Non-pigmented ciliary epithelial cell (primary cell): Measurements from ENCODE around the gene IFITM10.

Experiments
- DNase-seq: peaks from one replicate; pipeline ENCODE4 v3.0.0-alpha.2; 2010; ENCODE audit warnings: low read depth

The IFITM10 gene

GRCh38 chr11:1750481-1750839 lies at the start of gene IFITM10:
Gene IFITM10 (minus strand): TSS chr11:1750595. CDS start chr11:1750442, 153 bp downstream.
- DNase-seq: no peak

DNA sequence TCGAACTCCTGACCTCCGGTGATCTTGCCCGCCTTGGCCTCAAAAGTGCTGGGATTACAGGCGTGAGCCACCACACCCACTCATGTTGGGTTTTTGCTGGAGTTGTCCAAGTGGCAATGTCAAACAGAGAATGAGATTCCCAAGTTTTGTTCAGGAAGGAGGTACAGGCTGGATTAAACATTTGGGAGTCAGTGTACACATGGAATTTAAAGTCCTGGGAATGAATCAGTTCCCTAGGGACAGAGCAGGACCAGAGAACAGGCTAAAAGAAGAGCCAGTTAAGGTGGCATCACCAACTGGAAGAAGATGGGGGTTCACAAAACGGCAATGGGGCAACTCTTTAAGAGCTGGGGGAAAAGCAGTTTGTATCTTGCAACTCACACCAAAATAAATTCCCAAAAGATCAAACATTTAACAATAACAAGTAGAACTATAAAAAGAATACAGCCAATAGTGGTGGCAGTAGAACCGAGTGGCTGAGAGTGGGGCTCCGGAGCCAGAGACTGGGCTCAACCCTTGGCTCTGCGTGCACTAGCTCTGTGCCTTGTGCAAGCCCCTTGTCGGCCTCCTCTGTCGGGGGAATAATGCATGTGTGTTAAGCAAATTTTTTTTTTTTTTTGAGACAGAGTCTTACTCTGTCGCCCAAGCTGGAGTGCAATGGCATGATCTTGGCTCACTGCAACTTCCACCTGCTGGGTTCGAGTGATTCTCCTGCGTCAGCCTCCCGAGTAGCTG lies 47.2 kb upstream of the IFITM10 start:
- no peak for DNase-seq

GRCh38 chr11:1796413-1797011 lies 46.1 kb upstream of the IFITM10 start:
- no peak for DNase-seq

DNA sequence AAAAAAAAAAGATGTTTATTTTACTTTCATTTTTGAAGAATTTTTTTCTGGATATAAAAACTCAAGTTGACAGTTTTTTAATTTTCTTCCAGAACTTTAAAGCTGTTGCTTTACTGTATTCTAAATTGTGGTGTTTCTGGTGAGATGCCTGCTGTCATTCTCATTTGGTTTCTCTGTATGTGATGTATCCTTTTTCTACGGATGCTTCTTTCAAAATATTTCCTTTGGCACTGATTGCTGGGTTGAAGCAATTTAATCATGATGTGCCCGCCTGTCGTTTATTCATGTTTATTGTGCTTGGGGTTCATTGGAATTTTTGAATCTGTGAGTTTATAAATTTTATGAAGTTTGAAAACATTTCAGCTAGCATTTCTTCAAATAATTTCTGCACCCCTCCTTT lies 42.7 kb upstream of the IFITM10 start:
- DNase-seq: no peak

- no peak for DNase-seq
Observed at GRCh38 chr11:1792461-1792860, 42.1 kb upstream of the IFITM10 start.

- DNase-seq: no peak
Observed at GRCh38 chr11:1791912-1792311, 41.5 kb upstream of the IFITM10 start.

DNA sequence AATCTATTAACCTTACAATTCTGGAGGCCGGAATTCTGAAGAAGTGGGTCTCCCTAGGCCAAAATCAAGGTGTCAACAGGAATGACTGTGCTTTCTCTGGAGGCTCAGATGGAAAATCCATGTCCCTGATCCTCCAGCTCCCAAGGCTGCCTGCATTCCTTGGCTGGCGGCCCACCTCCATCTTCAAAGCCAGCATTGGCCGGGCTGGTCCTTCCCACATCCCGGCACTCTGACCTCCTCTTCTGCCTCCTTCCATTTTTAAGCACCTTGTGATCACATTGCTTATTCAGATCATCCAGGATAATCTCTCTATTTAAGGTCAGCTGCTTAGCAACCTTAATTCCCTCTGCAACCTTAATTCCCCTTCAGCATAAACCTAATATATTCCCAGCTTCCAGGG lies 36.1 kb upstream of the IFITM10 start:
- DNase-seq: no peak

- DNase-seq: no peak
Observed at GRCh38 chr11:1785749-1786413, 35.5 kb upstream of the IFITM10 start.

GRCh38 chr11:1784761-1785650 lies 34.6 kb upstream of the IFITM10 start:
- DNase-seq: no peak

GRCh38 chr11:1783725-1784529 lies 33.5 kb upstream of the IFITM10 start:
- DNase-seq: no peak

DNA sequence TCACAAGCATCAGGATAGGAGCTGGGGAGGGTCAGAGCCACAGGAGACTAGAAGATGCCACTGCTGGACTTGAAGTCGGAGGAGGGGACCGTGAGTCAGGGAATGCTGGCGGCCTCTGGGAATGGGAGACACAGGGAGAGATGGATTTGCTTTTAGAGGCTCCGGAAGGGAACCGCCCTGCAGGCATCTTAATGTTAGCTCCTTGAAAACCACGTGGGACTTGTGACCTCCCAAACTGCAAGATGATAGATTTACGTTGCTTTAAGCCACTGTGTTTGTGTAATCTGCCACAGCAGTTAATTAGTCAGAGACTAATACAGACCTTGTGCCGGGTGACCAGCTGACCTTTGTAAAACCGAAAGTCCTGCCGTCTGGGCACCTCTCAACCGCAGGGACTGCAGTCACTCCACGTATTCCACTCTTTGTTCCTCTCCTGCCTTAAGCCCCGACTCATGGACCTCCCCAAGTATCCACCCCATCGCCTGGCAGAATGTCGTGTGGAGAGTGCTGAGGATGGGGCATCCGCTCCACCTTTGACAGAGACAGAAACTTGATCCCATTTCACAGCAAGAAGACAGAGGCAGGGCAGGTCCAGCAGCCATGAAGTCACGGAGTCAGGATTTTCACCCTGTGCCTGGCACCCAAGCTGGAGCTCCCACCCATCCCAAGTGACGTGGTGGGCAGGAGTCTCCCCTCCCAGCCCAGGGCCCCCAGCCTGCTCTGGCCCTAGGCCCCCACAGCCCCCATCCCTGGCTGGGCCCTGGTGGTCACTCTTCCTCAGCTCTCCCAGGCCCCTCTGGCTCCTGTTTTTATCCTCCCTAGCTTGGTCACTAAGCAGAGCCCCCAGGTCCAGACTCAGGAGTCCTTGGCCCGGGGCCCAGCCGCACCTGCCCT lies 32.7 kb upstream of the IFITM10 start:
- DNase-seq: no peak

- DNase-seq: no peak
Observed at GRCh38 chr11:1782031-1782590, 31.7 kb upstream of the IFITM10 start.

GRCh38 chr11:1781593-1781975 lies 31.2 kb upstream of the IFITM10 start:
- DNase-seq: no peak

DNA sequence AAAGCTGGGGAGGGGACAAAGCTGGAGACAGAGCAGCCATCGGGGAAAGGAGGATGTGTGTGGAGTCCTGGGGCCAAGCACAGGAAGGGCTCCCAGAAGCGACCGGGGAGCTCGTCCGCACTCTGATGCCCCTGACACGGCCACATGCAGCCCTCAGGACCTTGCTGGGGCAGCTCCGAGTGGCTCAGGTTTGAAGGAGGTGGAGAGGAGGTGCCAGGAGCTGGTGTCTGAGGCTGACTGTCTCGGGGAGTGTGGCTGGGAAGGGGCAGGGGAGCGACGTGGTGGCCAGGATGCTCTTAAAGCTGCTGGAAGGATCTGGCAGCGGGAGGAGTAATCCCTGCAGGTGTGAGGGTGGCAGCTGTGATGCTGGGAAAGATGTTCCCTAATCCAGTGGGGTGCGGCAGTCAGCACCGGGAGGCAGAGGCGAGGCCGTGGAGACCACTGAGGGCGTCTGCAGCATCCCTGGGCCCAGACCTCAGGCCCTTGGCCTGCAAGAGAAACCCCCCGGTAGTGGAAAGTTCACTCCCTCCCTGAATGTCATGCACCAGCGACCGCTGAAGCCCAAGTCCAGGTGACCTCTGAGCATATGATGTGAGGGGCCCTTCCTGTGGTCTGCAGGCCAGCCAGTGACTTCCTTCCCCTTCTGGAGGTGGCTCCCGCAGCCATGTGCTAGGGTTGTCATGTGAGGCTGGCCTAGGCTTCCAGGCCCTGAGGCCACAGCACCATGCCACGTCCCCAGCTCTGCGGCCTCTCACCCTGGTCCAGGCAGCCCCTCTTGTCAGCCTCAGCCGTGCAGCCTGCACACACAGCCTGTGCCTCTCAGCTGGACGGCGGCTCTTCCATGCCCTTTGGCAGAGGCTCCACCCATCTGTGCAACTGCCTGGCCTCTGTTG lies 30.6 kb upstream of the IFITM10 start:
- no peak for DNase-seq

GRCh38 chr11:1779806-1780699 lies 29.7 kb upstream of the IFITM10 start:
- no peak for DNase-seq

GRCh38 chr11:1779034-1779805 lies 28.8 kb upstream of the IFITM10 start:
- no peak for DNase-seq
